GM10847 (cell line): ENCODE data around the gene PPP1CC.

ENCODE experiments used
- POLR2A ChIP-seq: IDR thresholded peaks from 2 replicates; pipeline ENCODE4 v1.6.1; 2011; ENCODE audit not compliant: insufficient read length; ENCODE audit errors: extremely low read depth

Gene PPP1CC

GRCh38 chr12:110684312-110684836 lies 58.3 kb downstream of the PPP1CC start:
- TF ChIP-seq POLR2A = no peak

- TF ChIP-seq POLR2A = no peak
Observed at GRCh38 chr12:110683888-110684287, 58.8 kb downstream of the PPP1CC start.

- no peak for TF ChIP-seq POLR2A
Observed at GRCh38 chr12:110680032-110680431, 62.7 kb downstream of the PPP1CC start.

- no peak for TF ChIP-seq POLR2A
Observed at GRCh38 chr12:110679201-110679600, 63.5 kb downstream of the PPP1CC start.

- TF ChIP-seq POLR2A = no peak
Observed at GRCh38 chr12:110677982-110678381, 64.7 kb downstream of the PPP1CC start.

- TF ChIP-seq POLR2A = no peak
Observed at GRCh38 chr12:110677206-110677911, 65.3 kb downstream of the PPP1CC start.

GRCh38 chr12:110676171-110676570 lies 66.5 kb downstream of the PPP1CC start:
- no peak for TF ChIP-seq POLR2A

GRCh38 chr12:110670161-110670701 lies 72.5 kb downstream of the PPP1CC start:
- TF ChIP-seq POLR2A = no peak
